HK-2 (cell line): ENCODE results near the gene LKAAEAR1.
A peak's percentile ranks its signal among the peaks of the same experiment; 100 is the strongest.
"Not testable (repeated sequence)": the region's sequence is repeated elsewhere in the genome, so short reads cannot be mapped to it uniquely, and the experiment has no call there.

ENCODE experiments used
- DNase-seq: peaks from one replicate; pipeline ENCODE4 v3.0.0-alpha.2; 2018; ENCODE audit not compliant: unreplicated experiment

Gene LKAAEAR1

GRCh38 chr20:64083804-64084684 is at the start of gene LKAAEAR1:
Gene LKAAEAR1 (minus strand): TSS chr20:64084398. CDS start chr20:64084219, 179 bp downstream.
- no peak for DNase-seq

- DNase-seq = no peak
Observed at GRCh38 chr20:64131406-64131805, 47.2 kb upstream of the LKAAEAR1 start.

GRCh38 chr20:64130876-64131275 is 46.7 kb upstream of the LKAAEAR1 start:
- no peak for DNase-seq

- DNase-seq = no peak
Observed at GRCh38 chr20:64130271-64130670, 46.1 kb upstream of the LKAAEAR1 start.

GRCh38 chr20:64129146-64129782 is 45.1 kb upstream of the LKAAEAR1 start:
- no peak for DNase-seq

GRCh38 chr20:64123517-64123916 is 39.3 kb upstream of the LKAAEAR1 start:
- DNase-seq = not testable (repeated sequence)

GRCh38 chr20:64122927-64123326 is 38.7 kb upstream of the LKAAEAR1 start:
- not testable (repeated sequence) for DNase-seq

- DNase-seq = no peak
Observed at GRCh38 chr20:64121586-64121985, 37.4 kb upstream of the LKAAEAR1 start.

- DNase-seq = no peak
Observed at GRCh38 chr20:64119681-64120341, 35.6 kb upstream of the LKAAEAR1 start.

GRCh38 chr20:64119301-64119680 is 35.1 kb upstream of the LKAAEAR1 start:
- DNase-seq = no peak

- not testable (repeated sequence) for DNase-seq
Observed at GRCh38 chr20:64117432-64117777, 33.2 kb upstream of the LKAAEAR1 start.

GRCh38 chr20:64116541-64117431 is 32.6 kb upstream of the LKAAEAR1 start:
- no peak for DNase-seq

- DNase-seq = no peak
Observed at GRCh38 chr20:64116016-64116415, 31.8 kb upstream of the LKAAEAR1 start.

GRCh38 chr20:64115171-64115911 is 31.1 kb upstream of the LKAAEAR1 start:
- peak; percentile 1 for DNase-seq

GRCh38 chr20:64114356-64114971 is 30.3 kb upstream of the LKAAEAR1 start:
- DNase-seq = no peak

- DNase-seq = no peak
Observed at GRCh38 chr20:64113796-64114355, 29.7 kb upstream of the LKAAEAR1 start.

- DNase-seq = peak; percentile 0
Observed at GRCh38 chr20:64113444-64113775, 29.2 kb upstream of the LKAAEAR1 start.

GRCh38 chr20:64112691-64113443 is 28.7 kb upstream of the LKAAEAR1 start:
- DNase-seq = no peak

- DNase-seq = no peak
Observed at GRCh38 chr20:64111841-64112641, 27.8 kb upstream of the LKAAEAR1 start.
